ENCODE results near the gene ZNRF3.
"Not testable (repeated sequence)": the region's sequence is repeated elsewhere in the genome, so short reads cannot be mapped to it uniquely, and the experiment has no call there.

The ZNRF3 gene

GRCh38 chr22:29014293-29014692 lies 130.9 kb downstream of the ZNRF3 start:
- DNase-seq, result no peak

- no peak for DNase-seq
Observed at GRCh38 chr22:29014773-29015172, 131.4 kb downstream of the ZNRF3 start.

- no peak for DNase-seq
Observed at GRCh38 chr22:29016067-29016938, 132.9 kb downstream of the ZNRF3 start.

GRCh38 chr22:29018293-29019189 lies 135.2 kb downstream of the ZNRF3 start:
- no peak for DNase-seq

GRCh38 chr22:29022101-29022817 lies 138.9 kb downstream of the ZNRF3 start:
- no peak for DNase-seq

GRCh38 chr22:29023172-29023796 lies 139.9 kb downstream of the ZNRF3 start:
- DNase-seq, result no peak

- no peak for DNase-seq
Observed at GRCh38 chr22:29026579-29026978, 143.2 kb downstream of the ZNRF3 start.

GRCh38 chr22:29028468-29028867 lies 145.1 kb downstream of the ZNRF3 start:
- DNase-seq, result no peak

- no peak for DNase-seq
Observed at GRCh38 chr22:29029202-29030000, 146.0 kb downstream of the ZNRF3 start.

GRCh38 chr22:29030016-29030617 lies 146.7 kb downstream of the ZNRF3 start:
- DNase-seq, result no peak

GRCh38 chr22:29030618-29031226 lies 147.3 kb downstream of the ZNRF3 start:
- DNase-seq, result no peak

- no peak for DNase-seq
Observed at GRCh38 chr22:29031227-29032011, 148.0 kb downstream of the ZNRF3 start.

GRCh38 chr22:29032014-29032475 lies 148.7 kb downstream of the ZNRF3 start:
- no peak for DNase-seq

- DNase-seq, result no peak
Observed at GRCh38 chr22:29032584-29032983, 149.2 kb downstream of the ZNRF3 start.

GRCh38 chr22:29037340-29037932 lies 154.1 kb downstream of the ZNRF3 start:
- no peak for DNase-seq

GRCh38 chr22:29039148-29039547 lies 155.8 kb downstream of the ZNRF3 start:
- no peak for DNase-seq

GRCh38 chr22:29039684-29040083 lies 156.3 kb downstream of the ZNRF3 start:
- not testable (repeated sequence) for DNase-seq

- peak; percentile 29 to 41 (median 30) for DNase-seq
Observed at GRCh38 chr22:29040385-29041275, 157.3 kb downstream of the ZNRF3 start.
